ENCODE data around the gene FAF1. TPM values are rescaled to one million over a fixed set of nuclear protein-coding genes. Genes with fewer than 3 reads are reported as not detected.

FAF1 gene
- total and polyA plus RNA-seq, 9 of the 15 experiments (the other 6 are each of a cell fraction or from before 2014, with no cell fraction given): 48.7 to 225 (median 118) TPM

DNA sequence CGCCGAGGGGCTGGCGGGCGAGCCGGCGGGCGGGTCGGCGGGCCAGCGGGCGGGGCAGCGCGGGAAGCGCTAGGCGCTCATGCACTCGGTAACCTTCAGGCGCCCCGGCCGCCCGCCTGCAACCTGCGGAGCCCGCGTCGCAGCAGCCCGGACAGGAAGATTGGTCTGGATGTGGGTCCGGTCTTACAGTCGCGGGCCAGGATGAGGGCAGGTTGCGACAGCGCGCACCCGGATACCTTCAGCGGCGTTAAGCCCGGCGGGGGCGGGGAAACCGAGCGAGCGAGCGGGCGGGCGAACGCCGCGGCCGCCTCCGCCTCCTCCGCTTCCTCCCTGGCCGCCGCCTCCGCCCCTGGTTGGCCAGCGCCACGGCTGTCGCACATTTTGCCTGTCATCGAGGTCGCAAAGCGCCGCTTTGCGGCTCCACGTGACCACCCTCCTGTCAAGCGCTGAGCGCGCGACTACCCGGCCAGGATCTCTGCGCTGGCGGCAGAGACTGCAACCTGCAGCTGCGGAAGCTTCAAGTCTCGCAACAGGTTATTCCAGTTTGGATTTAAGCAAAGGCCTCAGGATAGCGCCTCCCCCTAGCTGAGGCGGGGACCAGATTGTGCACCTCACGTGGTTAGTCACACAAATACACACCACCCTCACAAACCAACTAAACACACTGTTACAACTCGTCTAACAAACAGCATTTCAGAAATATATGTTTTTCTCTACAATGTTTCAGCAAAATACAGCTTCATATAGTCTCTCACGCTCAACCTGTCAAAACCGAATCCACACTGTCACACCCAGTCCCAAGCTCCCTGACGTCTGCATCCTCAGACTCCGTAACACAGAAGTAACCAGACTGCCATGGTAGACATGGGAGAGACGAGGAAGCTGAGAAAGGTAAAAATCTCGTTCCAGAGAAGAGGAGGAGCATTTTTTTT is at the start of gene FAF1 (continued):
- TF ChIP-seq, protein P1, sequence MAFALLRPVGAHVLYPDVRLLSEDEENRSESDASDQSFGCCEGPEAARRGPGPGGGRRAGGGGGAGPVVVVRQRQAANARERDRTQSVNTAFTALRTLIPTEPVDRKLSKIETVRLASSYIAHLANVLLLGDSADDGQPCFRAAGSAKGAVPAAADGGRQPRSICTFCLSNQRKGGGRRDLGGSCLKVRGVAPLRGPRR (CRISPR knock-in tag; IDR thresholded peaks at IDR 0.05): no peak
- TF ChIP-seq DIDO1 (tag; IDR thresholded peaks at IDR 0.05; ENCODE audit: low read depth) (peak; percentile 74), CC2D1A (IDR thresholded peaks at IDR 0.05) (peak; percentile 62; the same call in 1 of the 2 replicates), CSDE1 (IDR thresholded peaks at IDR 0.05) (no peak; a peak in 2 of 4 replicates), POLR2AphosphoS5 (IDR thresholded peaks at IDR 0.05; ENCODE audit: control insufficient read depth, insufficient read depth, low read depth, low read length) (peak; percentile 79), PRDM10 (IDR thresholded peaks at IDR 0.05; ENCODE audit: partially characterized antibody) (peak; percentile 31), HMG20B (CRISPR knock-in tag; IDR thresholded peaks at IDR 0.05) (no peak), UBTF (IDR thresholded peaks at IDR 0.05; ENCODE audit: borderline replicate concordance in 1 of 2, low read depth in 2 of 2, low read length in 2 of 2) (peak in 1 of 2 experiments; percentile 68; a peak in 1 of 4 replicates), ZNF512 (tag; IDR thresholded peaks at IDR 0.05) (peak; percentile 52; the same call in 1 of the 2 replicates), CAMTA2 (CRISPR knock-in tag; conservative IDR thresholded peaks at IDR 0.05) (no peak)
- TF ChIP-seq, protein P2, sequence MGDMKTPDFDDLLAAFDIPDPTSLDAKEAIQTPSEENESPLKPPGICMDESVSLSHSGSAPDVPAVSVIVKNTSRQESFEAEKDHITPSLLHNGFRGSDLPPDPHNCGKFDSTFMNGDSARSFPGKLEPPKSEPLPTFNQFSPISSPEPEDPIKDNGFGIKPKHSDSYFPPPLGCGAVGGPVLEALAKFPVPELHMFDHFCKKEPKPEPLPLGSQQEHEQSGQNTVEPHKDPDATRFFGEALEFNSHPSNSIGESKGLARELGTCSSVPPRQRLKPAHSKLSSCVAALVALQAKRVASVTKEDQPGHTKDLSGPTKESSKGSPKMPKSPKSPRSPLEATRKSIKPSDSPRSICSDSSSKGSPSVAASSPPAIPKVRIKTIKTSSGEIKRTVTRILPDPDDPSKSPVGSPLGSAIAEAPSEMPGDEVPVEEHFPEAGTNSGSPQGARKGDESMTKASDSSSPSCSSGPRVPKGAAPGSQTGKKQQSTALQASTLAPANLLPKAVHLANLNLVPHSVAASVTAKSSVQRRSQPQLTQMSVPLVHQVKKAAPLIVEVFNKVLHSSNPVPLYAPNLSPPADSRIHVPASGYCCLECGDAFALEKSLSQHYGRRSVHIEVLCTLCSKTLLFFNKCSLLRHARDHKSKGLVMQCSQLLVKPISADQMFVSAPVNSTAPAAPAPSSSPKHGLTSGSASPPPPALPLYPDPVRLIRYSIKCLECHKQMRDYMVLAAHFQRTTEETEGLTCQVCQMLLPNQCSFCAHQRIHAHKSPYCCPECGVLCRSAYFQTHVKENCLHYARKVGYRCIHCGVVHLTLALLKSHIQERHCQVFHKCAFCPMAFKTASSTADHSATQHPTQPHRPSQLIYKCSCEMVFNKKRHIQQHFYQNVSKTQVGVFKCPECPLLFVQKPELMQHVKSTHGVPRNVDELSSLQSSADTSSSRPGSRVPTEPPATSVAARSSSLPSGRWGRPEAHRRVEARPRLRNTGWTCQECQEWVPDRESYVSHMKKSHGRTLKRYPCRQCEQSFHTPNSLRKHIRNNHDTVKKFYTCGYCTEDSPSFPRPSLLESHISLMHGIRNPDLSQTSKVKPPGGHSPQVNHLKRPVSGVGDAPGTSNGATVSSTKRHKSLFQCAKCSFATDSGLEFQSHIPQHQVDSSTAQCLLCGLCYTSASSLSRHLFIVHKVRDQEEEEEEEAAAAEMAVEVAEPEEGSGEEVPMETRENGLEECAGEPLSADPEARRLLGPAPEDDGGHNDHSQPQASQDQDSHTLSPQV (IDR thresholded peaks at IDR 0.05): peak; percentile 13; the same call in 1 of the 2 replicates

Measured in K562 (cell line).